EL (cell line): Measurements from ENCODE around the gene PSMD13.

Experiments
- DNase-seq: peaks from one replicate; pipeline ENCODE4 v3.0.0-alpha.2; 2016

Gene PSMD13

DNA sequence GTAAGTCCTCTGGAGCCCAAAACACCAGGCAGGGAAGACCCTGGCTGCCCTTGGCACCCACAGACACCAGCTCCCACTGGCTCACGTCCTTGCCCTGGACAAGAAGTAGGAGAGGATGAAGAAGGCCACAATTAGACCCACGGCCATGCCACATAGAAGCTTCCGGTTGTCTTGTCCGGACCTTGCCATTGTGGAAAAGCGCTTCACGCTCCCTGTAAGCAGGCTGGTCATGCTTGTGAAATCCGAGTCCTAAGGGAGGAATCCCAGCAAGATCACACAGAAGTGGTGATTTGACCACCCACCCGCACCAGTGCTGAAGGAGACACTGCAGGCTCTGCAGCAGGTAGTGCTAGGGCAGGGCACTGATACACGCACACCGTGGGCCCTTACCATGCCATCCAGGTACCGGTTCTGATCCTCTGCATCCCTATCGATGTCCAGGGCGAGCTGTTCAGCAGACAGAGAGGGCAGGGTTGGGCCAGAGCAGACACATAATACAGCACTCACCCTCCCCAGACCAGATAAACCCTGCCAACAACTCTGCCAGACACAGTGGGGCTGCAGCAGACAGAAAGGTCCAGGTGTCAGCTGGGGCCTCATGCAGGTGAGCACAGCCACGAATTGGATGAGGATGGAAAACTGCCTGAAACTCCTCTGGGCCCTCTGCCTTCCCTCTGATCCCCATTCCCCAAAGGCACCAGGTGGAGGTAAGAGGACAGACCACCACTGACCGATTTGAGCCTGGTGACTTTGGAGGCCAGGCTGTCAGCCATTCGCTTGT, 31.4 kb upstream of the PSMD13 start:
- no peak for DNase-seq

DNA sequence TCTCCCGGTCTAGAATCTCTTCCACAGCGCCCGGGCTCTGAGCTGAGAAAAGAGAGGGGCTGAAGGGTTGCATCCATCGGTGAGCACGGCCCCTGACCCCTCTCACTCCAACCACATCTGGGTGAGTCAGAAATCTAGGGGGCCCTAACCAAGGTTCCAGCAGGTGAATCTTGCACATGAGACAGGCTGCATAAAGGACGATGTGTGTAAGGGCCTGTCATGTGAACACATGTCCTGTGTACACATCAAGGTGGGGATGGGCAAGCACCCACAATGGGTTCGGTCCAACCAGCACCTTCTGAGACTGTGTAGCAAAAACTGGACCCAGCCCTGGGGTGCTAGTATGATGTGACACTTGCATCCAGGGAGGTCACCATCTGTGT, 30.8 kb upstream of the PSMD13 start:
- DNase-seq, result no peak

DNA sequence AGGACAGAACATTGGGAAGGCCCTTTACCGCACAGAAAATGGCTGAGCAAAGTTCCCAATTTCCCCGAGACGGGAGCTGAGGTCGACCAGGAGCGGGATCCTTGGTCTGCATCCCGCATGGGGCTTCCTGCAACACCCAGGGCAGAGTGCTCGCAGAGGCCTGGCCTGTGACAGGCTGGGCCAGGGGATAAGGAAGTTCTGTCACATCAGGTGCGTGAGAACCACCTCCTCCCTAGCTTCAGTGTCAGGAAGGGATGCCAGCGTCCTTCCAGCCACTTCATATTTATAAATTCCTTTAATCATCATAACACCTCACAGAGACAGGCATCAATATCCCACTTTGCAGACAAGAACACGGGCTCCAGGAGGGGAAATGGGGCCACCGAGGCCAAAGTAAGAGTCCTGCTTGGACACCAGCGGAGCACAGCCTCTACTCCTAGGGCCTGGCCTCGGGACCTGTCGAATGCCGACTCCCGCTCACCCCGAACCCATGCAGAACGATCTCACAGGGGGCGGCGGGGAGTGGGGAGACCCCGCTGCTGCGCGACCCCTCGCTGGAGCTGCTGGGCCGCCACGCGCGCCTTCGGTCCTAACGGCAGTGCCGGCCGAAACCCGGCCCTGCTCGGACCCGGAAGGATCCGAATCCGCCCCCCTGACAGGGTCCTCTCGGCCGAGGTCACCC, 30.1 kb upstream of the PSMD13 start:
- DNase-seq, result peak; percentile 20

DNA sequence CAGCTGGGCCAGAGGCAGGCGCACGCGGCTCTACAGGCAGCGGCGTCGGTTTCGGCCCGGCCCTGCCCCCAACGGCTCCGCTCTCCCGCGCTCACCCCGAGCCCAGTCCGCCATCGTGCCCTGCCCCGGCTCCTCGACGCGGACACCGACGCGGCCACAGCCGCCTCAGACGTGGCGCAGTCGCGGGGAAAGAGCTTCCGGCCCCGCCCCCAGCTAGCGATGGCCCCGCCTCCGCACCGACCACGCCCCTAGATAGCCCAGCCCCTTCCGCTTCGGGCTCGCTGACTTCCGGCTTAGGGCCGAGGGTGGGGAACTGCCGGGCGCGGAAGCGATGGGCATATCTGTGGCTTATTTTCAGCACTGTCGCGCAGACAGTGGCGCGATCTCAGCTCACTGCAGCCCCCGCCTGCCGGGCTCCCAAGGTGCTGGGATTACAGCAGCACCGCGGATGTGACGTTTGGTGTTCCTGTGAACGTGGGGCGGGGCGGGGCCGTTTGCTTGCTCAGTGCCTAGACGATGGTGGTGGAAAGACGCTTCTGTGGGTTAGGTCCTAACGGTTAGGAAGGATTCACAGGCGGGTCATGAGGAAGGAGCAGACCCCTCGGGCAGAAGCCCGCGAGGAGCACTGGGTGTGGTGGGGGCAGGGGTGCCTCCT, 29.4 kb upstream of the PSMD13 start, which contains the start of the genes BET1L and RIC8A:
Gene BET1L, minus strand, starts transcription at position 192 of the 655 bp plus-strand sequence. Its CDS starts 78 bp downstream, at position 114.
Gene RIC8A, plus strand, starts transcription at position 501 of the 655 bp plus-strand sequence. CDS start 1,147 bp downstream, outside the sequence.
- DNase-seq, result peak; percentile 98

DNA sequence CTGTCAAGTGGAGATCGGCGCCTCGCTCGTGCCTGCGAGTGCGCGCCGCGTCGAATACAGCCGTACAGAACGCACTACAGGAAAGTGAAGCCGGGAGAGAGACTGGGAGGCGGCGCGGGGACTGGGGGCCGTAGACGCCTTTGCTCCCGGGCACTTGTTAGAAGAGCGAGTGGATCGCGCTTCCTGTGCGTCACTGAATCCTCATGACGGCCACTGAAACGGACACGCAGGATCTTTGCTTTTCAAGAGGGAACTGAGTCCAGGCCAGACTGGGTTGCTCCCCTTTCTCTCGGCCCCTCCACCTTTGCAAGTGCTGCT, 29.0 kb upstream of the PSMD13 start:
- DNase-seq, result peak; percentile 58

DNA sequence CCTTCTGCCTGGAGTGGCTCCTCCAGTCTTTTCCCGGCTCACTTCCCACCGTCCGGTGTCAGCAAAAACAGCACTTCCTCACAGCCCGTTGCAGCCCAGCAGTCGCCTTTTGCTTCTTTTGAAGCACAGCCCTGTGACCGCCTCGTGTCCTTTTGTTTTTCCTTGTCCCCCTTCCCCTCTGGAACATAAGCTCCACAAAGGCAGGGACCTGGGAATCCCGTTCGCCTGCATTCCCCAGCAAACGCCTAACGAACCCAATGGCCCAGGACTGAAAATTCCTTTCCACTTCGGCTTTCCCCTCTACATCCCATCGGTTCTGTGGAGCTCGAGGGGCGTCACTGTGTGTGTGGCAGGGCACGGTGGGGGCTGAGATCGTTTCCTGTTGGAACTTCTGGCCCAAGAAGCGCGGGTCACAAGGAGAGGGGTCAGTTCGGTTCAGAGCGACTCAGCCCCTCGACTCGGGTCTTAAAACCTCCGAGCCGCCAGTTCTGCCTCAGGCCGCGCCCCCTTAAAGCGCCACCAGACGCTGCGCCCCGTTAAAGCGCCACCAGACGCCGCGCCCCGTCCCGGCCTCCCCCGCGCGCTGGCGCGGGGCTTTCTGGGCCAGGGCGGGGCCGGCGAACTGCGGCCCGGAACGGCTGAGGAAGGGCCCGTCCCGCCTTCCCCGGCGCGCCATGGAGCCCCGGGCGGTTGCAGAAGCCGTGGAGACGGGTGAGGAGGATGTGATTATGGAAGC, 28.4 kb upstream of the PSMD13 start:
- peak; percentile 79 for DNase-seq

DNA sequence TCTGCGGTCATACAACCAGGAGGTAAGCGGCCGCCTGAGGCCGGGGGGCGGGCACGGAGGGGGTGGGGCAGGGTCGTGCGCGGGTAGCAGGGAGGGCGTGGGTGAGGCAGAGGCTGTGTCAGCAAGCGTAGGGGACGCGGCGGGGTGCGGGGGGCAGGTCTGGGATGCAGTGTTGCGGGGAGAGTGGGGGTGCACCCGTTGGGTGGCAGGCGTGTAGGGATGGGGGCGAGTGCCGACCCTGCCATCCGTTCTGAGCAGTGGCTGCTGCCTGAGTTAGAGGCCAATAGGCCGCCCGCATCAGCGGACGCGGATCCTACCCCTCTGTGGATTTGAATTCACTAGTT, 27.9 kb upstream of the PSMD13 start:
- DNase-seq, result no peak

DNA sequence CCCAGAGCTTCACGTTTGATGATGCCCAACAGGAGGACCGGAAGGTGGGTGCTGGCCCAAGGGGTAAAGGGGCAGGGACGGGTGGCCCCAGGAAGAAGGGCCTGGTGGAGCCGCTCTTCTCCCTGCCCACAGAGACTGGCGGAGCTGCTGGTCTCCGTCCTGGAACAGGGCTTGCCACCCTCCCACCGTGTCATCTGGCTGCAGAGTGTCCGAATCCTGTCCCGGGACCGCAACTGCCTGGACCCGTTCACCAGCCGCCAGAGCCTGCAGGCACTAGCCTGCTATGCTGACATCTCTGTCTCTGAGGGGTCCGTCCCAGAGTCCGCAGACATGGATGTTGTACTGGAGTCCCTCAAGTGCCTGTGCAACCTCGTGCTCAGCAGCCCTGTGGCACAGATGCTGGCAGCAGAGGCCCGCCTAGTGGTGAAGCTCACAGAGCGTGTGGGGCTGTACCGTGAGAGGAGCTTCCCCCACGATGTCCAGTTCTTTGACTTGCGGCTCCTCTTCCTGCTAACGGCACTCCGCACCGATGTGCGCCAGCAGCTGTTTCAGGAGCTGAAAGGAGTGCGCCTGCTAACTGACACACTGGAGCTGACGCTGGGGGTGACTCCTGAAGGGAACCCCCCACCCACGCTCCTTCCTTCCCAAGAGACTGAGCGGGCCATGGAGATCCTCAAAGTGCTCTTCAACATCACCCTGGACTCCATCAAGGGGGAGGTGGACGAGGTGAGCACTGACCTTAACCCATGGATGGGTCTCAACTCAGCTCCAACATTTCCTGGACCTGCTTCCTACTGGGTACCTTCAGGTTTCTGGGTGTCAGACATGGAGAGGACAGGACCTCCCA, 27.3 kb upstream of the PSMD13 start:
- peak; percentile 39 for DNase-seq

DNA sequence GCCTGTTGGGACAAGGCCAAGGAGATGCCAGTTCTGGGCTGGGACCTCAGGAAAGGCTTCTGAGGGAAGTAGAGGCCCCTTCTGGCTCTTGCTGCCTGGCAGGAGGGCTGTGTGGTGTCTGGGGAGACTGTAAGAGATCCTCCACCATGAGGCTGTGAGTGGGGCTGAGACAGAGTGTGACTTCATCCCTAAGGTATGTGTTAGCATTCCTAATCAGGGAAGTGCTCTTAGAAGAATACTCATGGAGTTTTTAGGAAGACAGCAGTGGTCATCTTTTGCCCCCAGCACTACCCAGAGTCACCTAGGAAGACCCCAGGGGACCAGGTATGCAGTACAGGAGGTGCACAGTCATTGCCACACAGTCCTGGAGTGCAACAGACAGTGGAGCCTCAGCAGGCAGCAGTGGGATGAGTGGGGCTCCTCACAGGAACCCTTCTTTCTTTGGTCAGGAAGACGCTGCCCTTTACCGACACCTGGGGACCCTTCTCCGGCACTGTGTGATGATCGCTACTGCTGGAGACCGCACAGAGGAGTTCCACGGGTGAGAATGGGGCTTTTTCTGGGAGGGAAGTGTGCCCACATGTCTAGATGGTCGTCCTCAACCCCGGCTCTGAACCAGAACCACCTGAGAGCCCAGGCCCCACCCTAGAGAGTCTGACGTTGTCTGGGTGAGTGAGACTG, 26.5 kb upstream of the PSMD13 start:
- DNase-seq, result peak; percentile 93

DNA sequence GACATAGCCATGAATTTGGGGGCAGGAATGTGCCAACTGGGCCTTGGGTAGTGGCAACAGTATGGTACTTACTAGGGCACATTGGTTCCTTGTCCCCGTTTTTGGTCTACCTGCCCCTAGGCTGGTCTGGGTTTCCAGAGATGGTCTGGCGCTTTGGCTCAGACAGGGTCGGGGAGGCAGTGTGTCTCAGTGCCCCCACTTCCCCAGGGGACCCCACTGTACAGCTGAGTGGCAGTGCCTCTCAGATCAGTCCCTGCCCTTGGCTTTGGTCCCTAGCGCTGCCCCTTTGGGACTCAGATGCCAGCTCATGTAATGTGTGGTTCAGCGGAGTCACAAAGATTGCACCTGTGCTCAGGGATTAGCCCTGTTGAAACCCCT, 26.0 kb upstream of the PSMD13 start:
- no peak for DNase-seq

DNA sequence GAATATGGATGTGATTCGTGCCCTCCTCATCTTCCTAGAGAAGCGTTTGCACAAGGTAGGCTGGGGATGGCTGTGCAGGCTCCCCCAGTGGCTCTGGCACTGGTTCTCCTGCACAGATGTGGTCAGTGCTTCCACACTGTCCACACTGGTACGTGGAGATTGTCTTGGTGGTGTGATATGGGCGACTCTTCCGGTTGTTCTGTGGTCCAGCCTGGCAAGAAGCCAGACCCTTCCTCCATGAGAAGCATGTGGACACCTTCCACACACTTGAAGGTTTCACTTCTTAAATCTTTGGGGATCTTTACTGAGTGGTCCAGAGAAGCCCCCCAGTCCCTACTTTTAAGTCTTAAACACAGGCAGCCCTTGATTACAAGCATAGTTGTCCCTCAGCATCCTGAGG, 25.5 kb upstream of the PSMD13 start:
- DNase-seq, result no peak

DNA sequence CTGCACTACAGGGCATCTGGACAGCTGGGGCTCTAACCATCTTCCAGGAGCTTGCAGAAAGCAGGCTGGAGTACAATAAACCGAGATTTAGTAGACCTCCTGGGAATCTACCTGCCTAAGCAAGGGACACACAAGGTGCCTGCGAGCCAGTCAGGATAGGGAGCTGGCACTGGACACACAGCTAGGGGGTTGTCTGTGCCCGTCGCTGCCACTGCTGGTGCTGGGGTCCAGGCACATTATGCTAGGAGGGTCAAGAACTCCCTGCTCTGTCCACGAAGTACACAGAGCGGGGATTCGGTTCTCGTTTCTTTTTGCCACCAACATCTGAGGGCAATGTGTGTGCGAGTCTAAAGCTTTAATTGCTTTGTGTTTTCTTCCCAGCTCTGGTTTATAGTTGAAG, 25.0 kb upstream of the PSMD13 start:
- no peak for DNase-seq

DNA sequence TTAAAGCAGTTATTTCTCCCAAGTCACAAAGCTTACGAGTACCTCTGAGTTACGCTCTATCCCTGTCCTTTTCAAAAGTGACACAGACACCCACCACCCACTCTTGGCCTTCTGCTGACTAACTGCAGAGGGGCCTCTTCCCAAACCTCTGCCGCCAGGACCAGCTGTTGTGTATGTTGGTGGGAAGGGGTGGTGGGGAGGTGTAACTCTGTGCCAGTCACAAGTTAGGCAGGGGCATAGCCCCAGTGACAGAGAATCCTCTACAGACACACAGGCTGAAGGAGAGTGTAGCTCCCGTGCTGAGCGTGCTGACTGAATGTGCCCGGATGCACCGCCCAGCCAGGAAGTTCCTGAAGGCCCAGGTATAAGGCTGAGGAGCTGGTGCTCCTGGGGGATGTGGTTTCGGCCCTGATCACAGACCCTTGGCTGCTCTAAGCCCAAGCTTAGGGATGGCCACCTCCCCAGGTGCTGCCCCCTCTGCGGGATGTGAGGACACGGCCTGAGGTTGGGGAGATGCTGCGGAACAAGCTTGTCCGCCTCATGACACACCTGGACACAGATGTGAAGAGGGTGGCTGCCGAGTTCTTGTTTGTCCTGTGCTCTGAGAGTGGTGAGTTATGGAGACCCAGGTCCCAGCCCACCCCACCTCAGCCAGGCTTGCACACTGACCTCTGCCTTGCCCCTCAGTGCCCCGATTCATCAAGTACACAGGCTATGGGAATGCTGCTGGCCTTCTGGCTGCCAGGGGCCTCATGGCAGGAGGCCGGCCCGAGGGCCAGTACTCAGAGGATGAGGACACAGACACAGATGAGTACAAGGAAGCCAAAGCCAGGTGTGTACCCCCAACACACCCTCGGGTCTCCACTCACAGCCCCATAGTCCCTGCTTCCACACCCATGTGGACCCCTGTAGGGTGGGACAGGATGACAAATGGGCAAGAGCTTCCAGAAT, 24.4 kb upstream of the PSMD13 start:
- DNase-seq, result no peak

DNA sequence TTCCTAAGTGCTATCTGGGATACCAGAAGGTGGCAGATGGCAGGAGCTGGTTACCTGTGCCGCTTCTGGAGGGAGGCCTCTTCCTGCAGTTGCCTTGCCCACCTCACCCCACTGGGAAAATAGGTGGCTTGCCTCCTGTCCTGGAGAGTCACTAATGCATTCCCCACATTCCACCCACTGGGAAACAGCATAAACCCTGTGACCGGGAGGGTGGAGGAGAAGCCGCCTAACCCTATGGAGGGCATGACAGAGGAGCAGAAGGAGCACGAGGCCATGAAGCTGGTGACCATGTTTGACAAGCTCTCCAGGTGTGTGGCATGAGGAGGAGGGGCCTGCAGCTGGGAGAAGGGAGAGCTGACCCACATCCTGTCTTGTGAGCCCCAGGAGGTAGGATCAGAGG, 23.7 kb upstream of the PSMD13 start:
- no peak for DNase-seq

DNA sequence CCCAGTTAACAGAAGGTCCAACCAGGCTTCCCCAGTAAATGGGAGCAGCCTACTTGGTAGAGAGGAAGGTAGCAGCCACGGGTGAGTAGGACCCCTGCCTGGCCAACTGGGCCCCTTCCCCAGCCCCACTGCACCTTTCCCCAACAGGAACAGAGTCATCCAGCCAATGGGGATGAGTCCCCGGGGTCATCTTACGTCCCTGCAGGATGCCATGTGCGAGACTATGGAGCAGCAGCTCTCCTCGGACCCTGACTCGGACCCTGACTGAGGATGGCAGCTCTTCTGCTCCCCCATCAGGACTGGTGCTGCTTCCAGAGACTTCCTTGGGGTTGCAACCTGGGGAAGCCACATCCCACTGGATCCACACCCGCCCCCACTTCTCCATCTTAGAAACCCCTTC, 22.7 kb upstream of the PSMD13 start:
- no peak for DNase-seq

DNA sequence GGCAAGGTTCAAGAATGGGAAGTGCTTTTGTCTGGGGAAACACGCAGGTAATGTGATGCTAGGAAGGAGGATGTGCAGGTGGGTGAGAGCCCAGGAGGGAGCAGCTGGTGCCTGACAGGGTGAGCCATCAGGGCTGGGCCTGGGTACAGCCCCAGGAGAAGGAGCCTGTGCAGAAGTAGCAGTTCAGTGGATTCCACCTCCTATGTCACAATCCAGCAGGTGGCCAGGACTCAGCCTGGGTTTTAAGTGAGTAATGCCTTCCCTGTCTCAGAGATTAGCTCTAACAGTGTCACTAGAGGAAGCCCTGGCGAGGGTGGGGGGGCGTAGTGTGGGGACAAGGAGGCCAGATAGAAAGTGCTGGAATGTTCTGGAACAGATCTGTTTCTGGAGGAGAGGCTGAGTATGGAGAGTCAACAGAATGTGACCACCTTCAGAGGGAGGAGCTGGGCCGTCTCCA, 21.2 kb upstream of the PSMD13 start:
- DNase-seq, result no peak

DNA sequence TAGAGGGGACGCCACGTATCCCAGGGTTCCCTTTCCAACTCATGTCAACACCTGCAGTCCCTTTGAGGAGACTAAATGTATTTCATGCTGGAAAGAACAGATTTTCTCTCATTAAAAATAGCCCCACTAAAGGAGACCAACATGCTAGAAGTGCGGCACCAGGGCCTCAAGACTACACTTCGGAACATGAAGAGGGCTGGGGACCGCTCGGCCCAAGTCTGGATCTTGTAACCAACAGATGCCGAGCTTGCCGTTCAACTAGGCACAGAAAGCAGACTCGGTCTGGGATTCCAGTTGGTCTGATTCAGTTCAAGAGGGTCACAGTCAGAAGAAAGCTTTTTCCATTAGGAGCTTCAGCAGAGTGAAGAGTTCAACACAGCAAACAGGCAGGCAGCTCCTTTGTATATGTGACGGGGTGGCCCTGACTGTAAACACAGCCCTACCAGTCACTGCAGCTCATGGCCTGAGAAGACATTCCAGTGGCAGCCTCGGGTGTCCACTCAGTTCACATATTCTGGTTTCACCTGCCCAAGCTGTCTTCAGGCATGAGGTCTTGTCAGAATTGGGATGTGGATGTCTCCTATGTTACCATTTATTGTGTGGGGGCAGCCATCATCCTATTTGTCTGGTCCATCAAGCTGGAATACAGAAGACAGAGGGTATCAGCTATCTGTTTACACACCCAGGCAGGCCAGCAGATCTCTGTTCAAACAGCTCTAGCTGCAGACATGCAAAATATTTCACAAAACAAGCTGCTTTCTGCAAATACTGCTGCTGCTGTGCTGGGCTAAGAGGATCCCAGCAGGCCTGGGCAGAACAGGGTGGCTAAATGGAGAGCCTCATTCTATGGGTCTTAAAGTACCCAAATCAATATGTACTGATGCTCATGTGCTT, 20.4 kb upstream of the PSMD13 start:
- DNase-seq, result no peak

DNA sequence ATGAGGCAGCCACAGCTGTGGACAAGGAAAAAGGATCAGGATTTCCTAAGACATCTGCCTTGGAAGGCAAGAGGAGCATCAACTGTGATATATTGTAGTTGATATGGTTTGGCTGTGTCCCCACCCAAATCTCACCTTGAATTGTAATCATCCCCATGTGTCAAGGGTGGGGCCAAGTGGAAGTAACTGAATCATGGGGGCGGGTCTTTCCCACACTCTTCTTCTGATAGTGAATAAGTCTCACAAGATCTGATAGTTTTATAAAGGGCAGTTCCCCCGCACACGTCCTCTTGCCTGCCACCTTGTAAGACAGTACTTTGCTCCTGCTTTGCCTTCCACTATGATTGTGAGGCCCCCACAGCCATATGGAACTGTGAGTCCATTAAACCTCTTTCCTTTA, 19.1 kb upstream of the PSMD13 start:
- no peak for DNase-seq

DNA sequence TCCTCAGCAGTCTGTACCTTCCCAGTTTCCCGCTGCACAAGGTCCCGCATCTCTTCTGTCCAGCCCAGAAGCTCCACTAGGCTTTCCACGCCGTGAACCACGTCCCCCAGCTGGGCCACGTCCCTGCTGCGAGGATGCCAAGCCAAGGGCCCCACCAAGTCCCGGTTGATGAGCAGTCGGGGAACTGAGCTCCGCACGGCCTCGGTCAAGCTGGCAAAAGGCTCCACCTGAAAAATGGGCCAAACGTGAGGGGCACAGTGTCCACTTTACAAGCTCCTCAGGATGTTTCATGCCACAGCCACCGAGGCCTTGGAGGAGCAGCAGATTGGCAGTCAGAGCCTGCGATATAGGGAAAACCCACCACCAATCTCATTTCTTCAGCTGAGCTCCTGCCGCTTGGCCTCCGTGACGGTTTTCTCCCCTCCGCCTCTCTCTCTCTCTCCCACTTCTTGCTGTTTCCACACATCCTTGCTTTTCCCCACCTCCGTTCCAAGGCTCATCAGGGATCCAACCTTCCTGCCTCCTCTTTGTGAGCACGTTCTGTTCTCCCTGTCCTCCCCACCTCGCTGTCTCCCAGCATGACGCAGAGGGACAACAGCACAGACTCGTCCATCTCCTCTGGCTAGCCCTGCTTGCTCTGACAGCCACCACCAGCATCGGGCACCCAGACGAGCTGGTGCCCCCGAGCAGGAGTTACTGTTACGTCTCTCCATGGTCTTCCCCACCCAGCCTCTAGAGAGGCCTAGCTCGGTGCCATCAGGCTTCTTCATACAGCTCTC, 17.8 kb upstream of the PSMD13 start:
- no peak for DNase-seq
